Transverse colon (tissue), 4 donors: Measurements from ENCODE around the gene CTRL. TPM values are rescaled to one million over a fixed set of nuclear protein-coding genes. Genes with fewer than 3 reads are reported as not detected.

Experiments used
- DNase-seq: peaks from one replicate; pipeline ENCODE4 v3.0.0-alpha.2; 2019
- H3K27ac ChIP-seq, 4 donors: fragments of 200-600 bp; sonication (generic); 2 replicates each; pipeline ENCODE4 v1.5.1; 2016 to 2018; ENCODE audit warnings: inconsistent platforms in 4 of 4
- H3K27me3 ChIP-seq: fragments of 200-600 bp; sonication (generic); 2 replicates; pipeline ENCODE4 v1.5.1; 2017; ENCODE audit warnings: inconsistent platforms
- H3K36me3 ChIP-seq, 4 donors: fragments of 200-600 bp; sonication (generic); 2 replicates each; pipeline ENCODE4 v1.5.1; 2017 to 2019; ENCODE audit warnings: inconsistent platforms in 4 of 4
- H3K4me1 ChIP-seq, 4 donors: fragments of 200-600 bp; sonication (generic); 2 replicates each; pipeline ENCODE4 v1.5.1; 2017 to 2020; ENCODE audit warnings: inconsistent platforms in 4 of 4
- H3K4me3 ChIP-seq, 4 donors: fragments of 200-600 bp; sonication (generic); 1 replicate in 1 of 4; 2 replicates in 3 of 4; pipeline versions ENCODE4 v1.5.1 to v1.6.1; 2017 to 2019; ENCODE audit warnings: inconsistent platforms in 4 of 4
- H3K9me3 ChIP-seq, 2 donors: fragments of 200-600 bp; sonication (generic); 2 replicates each; pipeline ENCODE4 v1.5.1; 2017 to 2019; ENCODE audit warnings: inconsistent platforms in 2 of 2
- CTCF ChIP-seq, 5 experiments: fragments of 200-600 bp in 3 of 5; fragments of 450-650 bp in 2 of 5; sonication (generic) in 3 of 5; IDR thresholded peaks; 1 replicate in 2 of 5; 2 replicates in 3 of 5; pipeline ENCODE4 v1.5.1; 2016 to 2017; ENCODE audit warnings: antibody characterized with exemption in 5 of 5, inconsistent platforms in 3 of 5, mild to moderate bottlenecking in 2 of 5, moderate library complexity in 1 of 5
- EP300 ChIP-seq: sonication (generic); formaldehyde crosslinking; IDR thresholded peaks from one replicate; pipeline ENCODE4 v1.6.1; 2017; ENCODE audit warnings: antibody characterized with exemption, low read depth
- POLR2A ChIP-seq: fragments of 450-650 bp; IDR thresholded peaks from one replicate; pipeline ENCODE4 v1.6.1; 2016; ENCODE audit warnings: antibody characterized with exemption, mild to moderate bottlenecking, moderate library complexity
- POLR2AphosphoS5 ChIP-seq, 3 donors: sonication (generic); formaldehyde crosslinking; IDR thresholded peaks; one replicate each; pipeline ENCODE4 v1.6.1; 2016; ENCODE audit warnings: antibody characterized with exemption in 3 of 3
- WGBS, 2 donors: methylation state at CpG; one replicate each; pipeline ENCODE4 v1.1.5; 2018; ENCODE audit warnings: low coverage in 1 of 2; 5-methylcytosine and 5-hydroxymethylcytosine counted together
- in situ Hi-C, 4 donors: fragments of 200-750 bp; cut with MboI; loops; one replicate each; pipeline versions ENCODE4 v1.15.0 to v1.15.1; 2017; ENCODE audit warnings: low sequenced_read_pairs in 3 of 4, low pct_ligation_motif_present in 1 of 4, low pct_unique_long_range_greater_than_20kb in 1 of 4
- intact Hi-C: fragments of 100-400 bp; cut with DNase I; formaldehyde crosslinking; loops from one replicate; pipeline ENCODE4 v1.15.1; 2023; ENCODE audit warnings: low total_unique reads
- total RNA-seq, 4 donors: library from RNA; depleted of rRNA; stranded (reverse); fragments of >200 nt; gene quantifications; one replicate each; pipeline ENCODE4 v1.1.0, GENCODE V29; 2016

CTRL gene
- total RNA-seq, 4 donors from 2014 or later = 1.6 to 2.1 (median 1.6) TPM; not detected in 1

GRCh38 chr16:67884684-67885083 lies 47.0 kb downstream of the CTRL start, which contains the start of gene NRN1L:
Gene NRN1L, plus strand, starts transcription at chr16:67884885. Its CDS starts 19 bp downstream, at chr16:67884904.
- Histone ChIP-seq H3K36me3 (peaks cover 0 to 27% (median 9%) of the 10 kb centered on the region in 4 donors), H3K4me1 (peaks cover 0 to 11% (median 1%) of the 10 kb centered on the region in 4 donors), H3K9me3 (no peaks in the 10 kb centered on the region), H3K4me3 (no peak within 1 kb of the TSS), H3K27me3 (no peaks in the 10 kb centered on the region), H3K27ac (peak within 1 kb of the TSS in 3 of 4 donors; percentile 11 to 53 (median 40))
- WGBS, 2 donors = 59 to 100% methylated on average over 1 to 10 of the region's 22 CpGs
- peak in 2 of 3 donors; percentile 28 to 31 for TF ChIP-seq POLR2AphosphoS5 (IDR thresholded peaks at IDR 0.05)
- TF ChIP-seq POLR2A = no peak
- in situ Hi-C loops = no loop called here
- intact Hi-C loops = no loop called here
- DNase-seq = peak; percentile 83

- Histone ChIP-seq H3K4me1 (peaks cover 0 to 11% (median 1%) of the 10 kb centered on the region in 4 donors), H3K9me3 (no peaks in the 10 kb centered on the region), H3K27ac (peak overlapping the region in 3 of 4 donors; percentile 11 to 53 (median 40)), H3K36me3 (peaks cover 0 to 36% (median 13%) of the 10 kb centered on the region in 4 donors), H3K4me3 (no peak overlapping the region), H3K27me3 (no peaks in the 10 kb centered on the region)
- TF ChIP-seq CTCF (IDR thresholded peaks at IDR 0.05) = peak; percentile 84 to 93 (median 87)
- no peak for TF ChIP-seq EP300
- no peak for TF ChIP-seq POLR2AphosphoS5 (IDR thresholded peaks at IDR 0.05)
- no peak for TF ChIP-seq POLR2A
- in situ Hi-C loops = no loop called here
- DNase-seq = peak; percentile 72
- intact Hi-C loops = no loop called here
- WGBS, 2 donors = 60% methylated on average over 10 of the region's 11 CpGs; no CpG with 5 or more reads in 1 of the 2 donors
Measured at GRCh38 chr16:67883872-67884261, 47.8 kb downstream of the CTRL start.

GRCh38 chr16:67883146-67883871 lies 48.4 kb downstream of the CTRL start:
- peaks cover 0 to 41% (median 16%) of the 10 kb centered on the region in 4 donors for H3K36me3 ChIP-seq
- TF ChIP-seq POLR2A = no peak
- 65% methylated on average over 6 of the region's 6 CpGs; no CpG with 5 or more reads in 1 of the 2 donors for WGBS, 2 donors
- no peaks in the 10 kb centered on the region for H3K9me3 ChIP-seq
- H3K27me3 ChIP-seq = no peaks in the 10 kb centered on the region
- peak; percentile 43 for DNase-seq
- peak overlapping the region in 3 of 4 donors; percentile 36 to 50 (median 40) for H3K27ac ChIP-seq
- intact Hi-C loops = no loop called here
- in situ Hi-C loops = no loop called here
- no peak overlapping the region for H3K4me3 ChIP-seq
- H3K4me1 ChIP-seq = peaks cover 0 to 11% (median 1%) of the 10 kb centered on the region in 4 donors

- in situ Hi-C loops = no loop called here
- no peaks in the 10 kb centered on the region for H3K27me3 ChIP-seq
- H3K4me1 ChIP-seq = peaks cover 0 to 11% (median 1%) of the 10 kb centered on the region in 4 donors
- TF ChIP-seq POLR2A (no peak), POLR2AphosphoS5 (IDR thresholded peaks at IDR 0.05) (no peak), EP300 (no peak), CTCF (IDR thresholded peaks at IDR 0.05) (no peak)
- peak overlapping the region in 1 of 4 donors; percentile 40 for H3K27ac ChIP-seq
- H3K9me3 ChIP-seq = no peaks in the 10 kb centered on the region
- H3K4me3 ChIP-seq = no peak overlapping the region
- peaks cover 0 to 48% (median 20%) of the 10 kb centered on the region in 4 donors for H3K36me3 ChIP-seq
- intact Hi-C loops = no loop called here
- 84% methylated on average over 18 of the region's 18 CpGs; no CpG with 5 or more reads in 1 of the 2 donors for WGBS, 2 donors
- DNase-seq = no peak
Measured at GRCh38 chr16:67882374-67883145, 49.1 kb downstream of the CTRL start.

- no peak overlapping the region for H3K27ac ChIP-seq
- intact Hi-C loops = no loop called here
Measured at GRCh38 chr16:67881621-67882161, 50.0 kb downstream of the CTRL start.

More at GRCh38 chr16:67881621-67882161, 50.0 kb downstream of the CTRL start:
- H3K4me1 ChIP-seq = peaks cover 0 to 11% (median 1%) of the 10 kb centered on the region in 4 donors
- in situ Hi-C loops = no loop called here
- no peaks in the 10 kb centered on the region for H3K9me3 ChIP-seq
- no peak for DNase-seq
- H3K4me3 ChIP-seq = no peak overlapping the region
- H3K36me3 ChIP-seq = peaks cover 0 to 56% (median 21%) of the 10 kb centered on the region in 4 donors
- no peak for TF ChIP-seq POLR2A
- TF ChIP-seq CTCF (IDR thresholded peaks at IDR 0.05) = no peak
- no peak for TF ChIP-seq POLR2AphosphoS5 (IDR thresholded peaks at IDR 0.05)
- no peak for TF ChIP-seq EP300
- WGBS, 2 donors = 94% methylated on average over 21 of the region's 21 CpGs; no CpG with 5 or more reads in 1 of the 2 donors
- H3K27me3 ChIP-seq = no peaks in the 10 kb centered on the region
